GM12865 (cell line): ENCODE results near the gene NKD1.

ENCODE experiments used
- DNase-seq: peaks from one replicate; pipeline ENCODE4 v3.0.0; 2010; ENCODE audit warnings: low read depth
- H3K4me3 ChIP-seq: 2 replicates; pipeline ENCODE4 v1.5.1; 2011; ENCODE audit warnings: mild to moderate bottlenecking, low read depth, low read length, control low read depth
- CTCF ChIP-seq: IDR thresholded peaks from 2 replicates; pipeline ENCODE4 v1.5.1; 2011; ENCODE audit warnings: low read length, control low read depth, low read depth, inconsistent platforms; ENCODE audit not compliant: insufficient read depth; ENCODE audit errors: missing control alignments

NKD1 gene

GRCh38 chr16:50695017-50696000, 147.1 kb downstream of the NKD1 start:
- DNase-seq, result no peak
- peak overlapping the region; percentile 60 for H3K4me3 ChIP-seq
- no peak for TF ChIP-seq CTCF

GRCh38 chr16:50696126-50696525, 147.9 kb downstream of the NKD1 start:
- peak overlapping the region; percentile 57 for H3K4me3 ChIP-seq
- peak; percentile 51 for DNase-seq
- no peak for TF ChIP-seq CTCF

- no peak for TF ChIP-seq CTCF
- DNase-seq, result peak; percentile 92
- peak overlapping the region; percentile 57 for H3K4me3 ChIP-seq
Measured at GRCh38 chr16:50696575-50697420, 148.6 kb downstream of the NKD1 start.

GRCh38 chr16:50697421-50697715, 149.2 kb downstream of the NKD1 start:
- TF ChIP-seq CTCF, result no peak
- peak overlapping the region; percentile 57 for H3K4me3 ChIP-seq
- no peak for DNase-seq

- no peak for TF ChIP-seq CTCF
- H3K4me3 ChIP-seq, result peak overlapping the region; percentile 57
- peak; percentile 78 for DNase-seq
Measured at GRCh38 chr16:50697881-50698767, 149.9 kb downstream of the NKD1 start.
